H1 (cell line): Measurements from ENCODE around the gene LAMC1. TPM values are rescaled to one million over a fixed set of nuclear protein-coding genes. Genes with fewer than 3 reads are reported as not detected.

Source experiments
- CTCF ChIA-PET: fragments of 300-600 bp; sonication (Branson Sonifier 250); formaldehyde crosslinking; loops from one replicate; lab custom pipeline; 2021; ENCODE audit not compliant: partially characterized antibody; lab: Charles Lee
- POLR2A ChIA-PET: fragments of 300-600 bp; sonication (Branson Sonifier 250); formaldehyde crosslinking; loops from one replicate; lab custom pipeline; 2021; ENCODE audit warnings: inconsistent platforms; ENCODE audit not compliant: partially characterized antibody; lab: Charles Lee
- DNase-seq, 2 experiments: peaks; one replicate each; pipeline versions ENCODE4 v3.0.0 to v3.0.0-alpha.2; 2010 to 2022; ENCODE audit warnings: low spot score in 2 of 2, low read depth in 1 of 2, mixed read lengths in 1 of 2
- FAIRE-seq: peaks from 2 replicates; lab custom pipeline; 2011; peaks lifted over from hg19 to GRCh38; lab: Jason Lieb, UNC
- H2AFZ ChIP-seq: 2 replicates; pipeline ENCODE4 v1.8.1; 2012; ENCODE audit warnings: low read length, inconsistent platforms
- H2AK5ac ChIP-seq: 2 replicates; pipeline ENCODE4 v1.6.1; 2013; ENCODE audit warnings: low read depth, low read length
- H2BK120ac ChIP-seq: replicated peaks from 2 replicates; pipeline ENCODE3; 2013; ENCODE audit warnings: low read depth, low read length, inconsistent platforms
- H2BK12ac ChIP-seq: 2 replicates; pipeline ENCODE4 v1.6.1; 2013; ENCODE audit warnings: low read depth, low read length
- H2BK15ac ChIP-seq: 2 replicates; pipeline ENCODE4 v1.6.1; 2013; ENCODE audit warnings: low read length
- H2BK20ac ChIP-seq: 2 replicates; pipeline ENCODE4 v1.6.1; 2013; ENCODE audit warnings: low read length
- H2BK5ac ChIP-seq: 2 replicates; pipeline ENCODE4 v1.6.1; 2013; ENCODE audit warnings: low read depth, low read length
- H3K14ac ChIP-seq: 2 replicates; pipeline ENCODE4 v1.6.1; 2013; ENCODE audit warnings: inconsistent platforms; ENCODE audit not compliant: insufficient read length
- H3K18ac ChIP-seq: 2 replicates; pipeline ENCODE4 v1.6.1; 2013; ENCODE audit warnings: low read length; ENCODE audit errors: extremely low read depth
- H3K23ac ChIP-seq: 2 replicates; pipeline ENCODE4 v1.6.1; 2013; ENCODE audit warnings: inconsistent platforms; ENCODE audit not compliant: insufficient read length
- H3K23me2 ChIP-seq: 2 replicates; pipeline ENCODE4 v1.6.1; 2013; ENCODE audit warnings: low read depth, low read length
- H3K27ac ChIP-seq: 2 replicates; pipeline ENCODE4 v1.6.1; 2011; ENCODE audit warnings: low read depth, low read length, inconsistent platforms
- H3K27me3 ChIP-seq, 4 experiments: replicated peaks in 1 of 4; 1 replicate in 1 of 4; 2 replicates in 3 of 4; pipeline versions ENCODE4 v1.6.1 to v1.8.1; 2011 to 2013; ENCODE audit warnings: low read length in 3 of 4, mild to moderate bottlenecking in 3 of 4, inconsistent platforms in 2 of 4, mixed read lengths in 2 of 4, moderate library complexity in 1 of 4; ENCODE audit not compliant: control insufficient read depth in 3 of 4, insufficient read depth in 3 of 4; ENCODE audit errors: extremely low read depth in 1 of 4
- H3K36me3 ChIP-seq, 4 experiments: 2 replicates each; pipeline versions ENCODE4 v1.6.1 to v1.8.1; 2011 to 2013; ENCODE audit warnings: mild to moderate bottlenecking in 4 of 4, low read length in 3 of 4, moderate library complexity in 2 of 4, control low read depth in 1 of 4, inconsistent platforms in 1 of 4; ENCODE audit not compliant: insufficient read depth in 4 of 4, control insufficient read depth in 2 of 4
- H3K4ac ChIP-seq: replicated peaks from 2 replicates; pipeline ENCODE3; 2013; ENCODE audit warnings: low read length, low read depth, mixed read lengths, inconsistent platforms; ENCODE audit not compliant: insufficient read length
- H3K4me1 ChIP-seq, 4 experiments: replicated peaks in 1 of 4; 1 replicate in 1 of 4; 2 replicates in 3 of 4; pipeline versions ENCODE4 v1.6.1 to v1.8.1; 2011 to 2013; ENCODE audit warnings: low read length in 3 of 4, inconsistent platforms in 2 of 4, mixed read lengths in 1 of 4; ENCODE audit not compliant: insufficient read depth in 4 of 4, control insufficient read depth in 3 of 4
- H3K4me2 ChIP-seq, 2 experiments: 2 replicates each; pipeline versions ENCODE4 v1.6.1 to v1.8.1; 2011 to 2013; ENCODE audit warnings: low read depth in 2 of 2, low read length in 2 of 2, control low read depth in 1 of 2, inconsistent platforms in 1 of 2, mild to moderate bottlenecking in 1 of 2; ENCODE audit not compliant: insufficient read depth in 1 of 2
- H3K4me3 ChIP-seq, 4 experiments: fragments of 200-600, 300-600 bp in 1 of 4; sonication (generic), shearing (Covaris generic), sonication (Bioruptor Twin) in 1 of 4; 2 replicates each; pipeline versions ENCODE4 v1.5.1 to v1.8.1; 2011 to 2016; ENCODE audit warnings: low read length in 4 of 4, low read depth in 3 of 4, control low read depth in 2 of 4, inconsistent platforms in 2 of 4, mild to moderate bottlenecking in 2 of 4, mixed read lengths in 1 of 4, moderate library complexity in 1 of 4; ENCODE audit not compliant: insufficient read depth in 2 of 4; ENCODE audit errors: extremely low read depth in 1 of 4
- H3K56ac ChIP-seq: replicated peaks from 2 replicates; pipeline ENCODE3; 2013; ENCODE audit warnings: low read depth, mild to moderate bottlenecking, mixed read lengths, low read length, inconsistent platforms; ENCODE audit not compliant: insufficient read length
- H3K79me1 ChIP-seq: 2 replicates; pipeline ENCODE4 v1.6.1; 2013; ENCODE audit warnings: low read depth, low read length, control low read depth
- H3K79me2 ChIP-seq, 2 experiments: 2 replicates each; pipeline versions ENCODE4 v1.6.1 to v1.8.1; 2012 to 2013; ENCODE audit warnings: low read length in 2 of 2, mild to moderate bottlenecking in 2 of 2, inconsistent platforms in 1 of 2; ENCODE audit not compliant: insufficient read depth in 2 of 2, control insufficient read depth in 1 of 2
- H3K9ac ChIP-seq, 4 experiments: replicated peaks in 1 of 4; 1 replicate in 1 of 4; 2 replicates in 3 of 4; pipeline versions ENCODE4 v1.6.1 to v1.8.1; 2011 to 2013; ENCODE audit warnings: low read depth in 3 of 4, low read length in 3 of 4, control low read depth in 2 of 4, mild to moderate bottlenecking in 2 of 4, moderate library complexity in 2 of 4, inconsistent platforms in 1 of 4; ENCODE audit errors: extremely low read depth in 1 of 4
- H3K9me3 ChIP-seq, 2 experiments: 2 replicates each; pipeline versions ENCODE4 v1.6.1 to v1.8.1; 2012 to 2013; ENCODE audit warnings: mild to moderate bottlenecking in 2 of 2, moderate library complexity in 2 of 2, control low read depth in 1 of 2, inconsistent platforms in 1 of 2, low read depth in 1 of 2, low read length in 1 of 2, mixed read lengths in 1 of 2; ENCODE audit not compliant: insufficient read depth in 2 of 2
- H4K20me1 ChIP-seq, 2 experiments: replicated peaks in 1 of 2; 2 replicates each; pipeline versions ENCODE3 to v1.8.1; 2011 to 2013; ENCODE audit warnings: inconsistent platforms in 2 of 2, low read length in 2 of 2, mild to moderate bottlenecking in 1 of 2; ENCODE audit not compliant: insufficient read depth in 2 of 2, control insufficient read depth in 1 of 2
- H4K5ac ChIP-seq: 2 replicates; pipeline ENCODE4 v1.6.1; 2013; ENCODE audit warnings: low read length, low read depth, mixed read lengths, inconsistent platforms; ENCODE audit not compliant: insufficient read length
- H4K8ac ChIP-seq: 2 replicates; pipeline ENCODE4 v1.8.0; 2013; ENCODE audit warnings: mild to moderate bottlenecking, moderate library complexity, low read length, inconsistent platforms; ENCODE audit not compliant: insufficient read depth; ENCODE audit errors: extremely low read depth
- H4K91ac ChIP-seq: replicated peaks from 2 replicates; pipeline ENCODE3; 2013; ENCODE audit warnings: low read length, mixed read lengths, inconsistent platforms; ENCODE audit not compliant: insufficient read length
- ASH2L ChIP-seq: fragments of 200-600, 300-600 bp; sonication (generic); IDR thresholded peaks from one replicate; pipeline ENCODE4 v1.7.1; 2017; ENCODE audit warnings: low read length
- CEBPB ChIP-seq: IDR thresholded peaks from 2 replicates; pipeline ENCODE4 v1.6.1; 2012; ENCODE audit warnings: low read depth, low read length
- PHF8 ChIP-seq: fragments of 200-600 bp; sonication (generic); conservative IDR thresholded peaks from 2 replicates; pipeline ENCODE4 v1.7.1; 2012; ENCODE audit warnings: low read depth, mild to moderate bottlenecking, inconsistent platforms, low read length, moderate library complexity
- RNF2 ChIP-seq: fragments of 200-900, 300-1000 bp; sonication (generic); IDR thresholded peaks from 2 replicates; pipeline ENCODE4 v1.7.1; 2016; ENCODE audit warnings: borderline replicate concordance, low read depth, mild to moderate bottlenecking, antibody characterized with exemption, low read length; ENCODE audit not compliant: poor library complexity, severe bottlenecking; ENCODE audit errors: missing control alignments
- SP4 ChIP-seq: IDR thresholded peaks from 2 replicates; pipeline ENCODE4 v1.6.1; 2012; ENCODE audit warnings: low read length, inconsistent platforms
- WGBS, 2 experiments: shearing (Covaris generic) in 1 of 2; methylation state at CpG; one replicate each; pipeline versions ENCODE4 v1.1.6 to v1.1.7; 2013 to 2015; ENCODE audit warnings: low lambda C conversion rate in 2 of 2, mixed read lengths in 2 of 2, inconsistent platforms in 1 of 2, low coverage in 1 of 2, missing lambda C conversion rate in 1 of 2; ENCODE audit not compliant: insufficient replicate concordance in 2 of 2, insufficient coverage in 1 of 2, insufficient read length in 1 of 2; ENCODE audit errors: extremely low coverage in 1 of 2, missing lambda C conversion rate in 1 of 2; 5-methylcytosine and 5-hydroxymethylcytosine counted together
- polyA plus RNA-seq, 7 experiments: library from polyadenylated mRNA; depleted of rRNA in 3 of 7; stranded (reverse) in 5 of 7; unstranded in 2 of 7; fragments of >200 nt in 5 of 7; fragments of 200-250 nt in 2 of 7; gene quantifications; 1 replicate in 5 of 7; 2 replicates in 1 of 7; 4 replicates in 1 of 7; pipeline versions ENCODE4 v1.2.1 to v1.2.3, GENCODE V29; 2011 to 2013; ENCODE audit warnings: missing spikeins in 2 of 7, mixed read lengths in 2 of 7
- total RNA-seq: library from RNA; stranded (reverse); fragmentation: NEBNext Ultra II Directional; extraction: Animal tissue kit (Norgen Biotek cat#: 25700); gene quantifications from 2 replicates; pipeline ENCODE4 v1.2.1, GENCODE V29; 2021

The LAMC1 gene
- total and polyA plus RNA-seq, 2 of the 8 experiments (the other 6 are each of a cell fraction or from before 2014, with no cell fraction given): 47.6 to 90.3 TPM

GRCh38 chr1:183155939-183156338, 132.7 kb downstream of the LAMC1 start:
- no peak for DNase-seq
- no peak overlapping the region for H3K4ac ChIP-seq
- no peak overlapping the region for H3K27ac ChIP-seq
- H3K4me2 ChIP-seq: no peak overlapping the region
- no peak overlapping the region for H3K4me3 ChIP-seq
- no peak overlapping the region for H3K18ac ChIP-seq
- no peak overlapping the region for H4K91ac ChIP-seq
- H3K23me2 ChIP-seq: no peaks in the 10 kb centered on the region; the same call in 1 of the 2 replicates
- no peak overlapping the region for H3K56ac ChIP-seq
- 91% methylated on average over 2 of the region's 2 CpGs; no CpG with 5 or more reads in 1 of the 2 experiments for WGBS, 2 experiments
- no peak overlapping the region for H2BK15ac ChIP-seq
- no peak overlapping the region for H2AFZ ChIP-seq
- POLR2A ChIA-PET: no interaction called here
- no peaks in the 10 kb centered on the region for H3K36me3 ChIP-seq
- no peak overlapping the region for H2AK5ac ChIP-seq
- no peak overlapping the region for H3K23ac ChIP-seq
- no peak overlapping the region for H3K14ac ChIP-seq
- CTCF ChIA-PET: no interaction called here
- no peaks in the 10 kb centered on the region for H3K9me3 ChIP-seq
- TF ChIP-seq ASH2L (no peak), PHF8 (no peak), CEBPB (no peak), RNF2 (no peak), SP4 (no peak)
- TF ChIP-seq, all 59 proteins: peak for 0
- Histone ChIP-seq H3K9ac (no peak overlapping the region), H2BK12ac (no peak overlapping the region), H3K4me1 (no peaks in the 10 kb centered on the region), H3K79me1 (no peaks in the 10 kb centered on the region), H2BK5ac (no peak overlapping the region), H4K8ac (no peak overlapping the region), H2BK120ac (no peak overlapping the region), H3K27me3 (no peaks in the 10 kb centered on the region), H2BK20ac (no peak overlapping the region), H4K5ac (no peak overlapping the region), H4K20me1 (no peaks in the 10 kb centered on the region), H3K79me2 (no peaks in the 10 kb centered on the region)
- FAIRE-seq: no peak
